ENCODE data around the gene OR52E8.

DNA sequence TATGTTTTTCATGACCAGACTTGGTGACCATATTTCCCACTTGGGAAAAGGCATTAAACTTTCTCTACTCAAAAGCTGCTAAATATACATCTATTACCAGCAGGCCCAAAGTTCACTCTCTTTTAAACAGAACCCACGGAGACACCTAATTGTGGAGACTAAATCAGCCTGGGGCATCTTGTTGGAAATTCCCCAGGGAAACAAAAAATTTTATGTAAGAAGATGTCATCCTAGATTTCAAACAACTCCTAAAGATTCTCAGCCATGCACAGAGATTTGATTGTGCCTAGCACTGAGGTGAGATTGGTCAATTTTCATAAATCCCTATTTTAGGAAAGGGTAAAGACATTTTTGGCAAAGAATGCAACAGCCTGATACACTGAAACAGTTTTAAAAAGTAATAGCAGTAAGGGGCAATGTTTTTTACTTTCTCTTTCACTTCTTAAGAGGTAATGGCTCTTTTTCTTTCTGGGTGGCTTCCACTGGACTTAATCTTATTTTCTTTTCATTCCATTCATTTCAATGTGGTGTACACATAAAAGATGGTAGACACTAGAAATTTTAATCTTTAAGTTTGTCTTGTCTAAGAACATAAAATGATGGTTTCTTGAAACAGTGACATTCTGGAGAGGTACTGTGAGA, 39.1 kb downstream of the OR52E8 start:
- TF ChIP-seq, protein P1, sequence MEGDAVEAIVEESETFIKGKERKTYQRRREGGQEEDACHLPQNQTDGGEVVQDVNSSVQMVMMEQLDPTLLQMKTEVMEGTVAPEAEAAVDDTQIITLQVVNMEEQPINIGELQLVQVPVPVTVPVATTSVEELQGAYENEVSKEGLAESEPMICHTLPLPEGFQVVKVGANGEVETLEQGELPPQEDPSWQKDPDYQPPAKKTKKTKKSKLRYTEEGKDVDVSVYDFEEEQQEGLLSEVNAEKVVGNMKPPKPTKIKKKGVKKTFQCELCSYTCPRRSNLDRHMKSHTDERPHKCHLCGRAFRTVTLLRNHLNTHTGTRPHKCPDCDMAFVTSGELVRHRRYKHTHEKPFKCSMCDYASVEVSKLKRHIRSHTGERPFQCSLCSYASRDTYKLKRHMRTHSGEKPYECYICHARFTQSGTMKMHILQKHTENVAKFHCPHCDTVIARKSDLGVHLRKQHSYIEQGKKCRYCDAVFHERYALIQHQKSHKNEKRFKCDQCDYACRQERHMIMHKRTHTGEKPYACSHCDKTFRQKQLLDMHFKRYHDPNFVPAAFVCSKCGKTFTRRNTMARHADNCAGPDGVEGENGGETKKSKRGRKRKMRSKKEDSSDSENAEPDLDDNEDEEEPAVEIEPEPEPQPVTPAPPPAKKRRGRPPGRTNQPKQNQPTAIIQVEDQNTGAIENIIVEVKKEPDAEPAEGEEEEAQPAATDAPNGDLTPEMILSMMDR (IDR thresholded peaks at IDR 0.05; ENCODE audit: poor library complexity), result no peak
- TF ChIP-seq EZH2phosphoT487 (IDR thresholded peaks at IDR 0.05; ENCODE audit: low read depth, severe bottlenecking, unreplicated experiment), result no peak
